Gastrocnemius medialis (tissue), 4 donors: ENCODE results near the gene RALGAPA1. TPM values are rescaled to one million over a fixed set of nuclear protein-coding genes. Genes with fewer than 3 reads are reported as not detected.
"Not testable (repeated sequence)": the region's sequence is repeated elsewhere in the genome, so short reads cannot be mapped to it uniquely, and the experiment has no call there.

Experiments
- ATAC-seq, 2 donors: fragments of 150-250 bp; one replicate each; pipeline ENCODE4 v1.9.1; 2016
- DNase-seq, 2 donors: peaks; one replicate each; pipeline ENCODE4 v3.0.0-alpha.2; 2019
- H3K27ac ChIP-seq, 4 donors: fragments of 200-600 bp; sonication (generic); 1 replicate in 1 of 4; 2 replicates in 3 of 4; pipeline ENCODE4 v1.5.1; 2016 to 2018; ENCODE audit warnings: mild to moderate bottlenecking in 2 of 4, moderate library complexity in 1 of 4
- H3K27me3 ChIP-seq, 3 donors: fragments of 200-600 bp; sonication (generic) in 2 of 3; 1 replicate in 1 of 3; 2 replicates in 2 of 3; pipeline versions ENCODE4 v1.5.1 to v1.6.0; 2016 to 2019; ENCODE audit warnings: mild to moderate bottlenecking in 1 of 3, moderate library complexity in 1 of 3
- H3K36me3 ChIP-seq, 2 donors: fragments of 200-600 bp; sonication (generic) in 1 of 2; one replicate each; pipeline ENCODE4 v1.5.1; 2017 to 2018
- H3K4me1 ChIP-seq, 2 donors: fragments of 200-600 bp; sonication (generic) in 1 of 2; one replicate each; pipeline ENCODE4 v1.5.1; 2016 to 2017; ENCODE audit warnings: mild to moderate bottlenecking in 2 of 2
- H3K4me3 ChIP-seq, 4 donors: fragments of 200-600 bp; sonication (generic) in 3 of 4; 1 replicate in 1 of 4; 2 replicates in 3 of 4; pipeline ENCODE4 v1.5.1; 2016 to 2019; ENCODE audit warnings: mild to moderate bottlenecking in 2 of 4
- H3K9me3 ChIP-seq, 3 donors: fragments of 200-600 bp; sonication (generic) in 2 of 3; 1 replicate in 1 of 3; 2 replicates in 2 of 3; pipeline ENCODE4 v1.5.1; 2016 to 2019
- CTCF ChIP-seq, 5 experiments: fragments of 450-650 bp in 3 of 5; fragments of 200-600 bp in 2 of 5; sonication (generic) in 2 of 5; IDR thresholded peaks in 4 of 5; conservative IDR thresholded peaks in 1 of 5; 1 replicate in 4 of 5; 2 replicates in 1 of 5; pipeline ENCODE4 v1.5.1; 2016 to 2019; ENCODE audit warnings: antibody characterized with exemption in 5 of 5, mild to moderate bottlenecking in 3 of 5, moderate library complexity in 3 of 5
- POLR2A ChIP-seq, 2 donors: fragments of 450-650 bp; IDR thresholded peaks; one replicate each; pipeline ENCODE4 v1.6.1; 2017; ENCODE audit warnings: antibody characterized with exemption in 2 of 2, mild to moderate bottlenecking in 2 of 2, moderate library complexity in 2 of 2
- in situ Hi-C, 4 donors: fragments of 200-750 bp; cut with MboI; loops; one replicate each; pipeline versions ENCODE4 v1.15.0 to v1.8.0; 2017; ENCODE audit warnings: low sequenced_read_pairs in 4 of 4
- intact Hi-C: fragments of 100-400 bp; cut with DNase I; formaldehyde crosslinking; loops from one replicate; pipeline ENCODE4 v1.15.1; 2023; ENCODE audit warnings: low total_unique reads
- total RNA-seq, 4 donors: library from RNA; depleted of rRNA; stranded (reverse); fragments of >200 nt; gene quantifications; one replicate each; pipeline versions ENCODE4 v1.1.0 to v1.2.3, GENCODE V29; 2016

Gene RALGAPA1
- total RNA-seq, 4 donors from 2014 or later = 26.0 to 55.9 (median 30.2) TPM

- Histone ChIP-seq H3K27me3 (no peaks in the 10 kb centered on the region), H3K36me3 (no peaks in the 10 kb centered on the region), H3K9me3 (no peaks in the 10 kb centered on the region), H3K27ac (no peak overlapping the region), H3K4me3 (no peak overlapping the region), H3K4me1 (no peaks in the 10 kb centered on the region)
- ATAC-seq = no peak
- in situ Hi-C loops = no loop called here
- DNase-seq = no peak
- intact Hi-C loops = loop anchor here (10.0 kb wide), 1 partner anchor 120 kb away; no protein-coding TSS in a partner anchor
- no peak for TF ChIP-seq POLR2A (IDR thresholded peaks at IDR 0.05)
- no peak for TF ChIP-seq CTCF (IDR thresholded peaks at IDR 0.05 in 4 of 5, conservative IDR thresholded peaks at IDR 0.05 in 1 of 5)
Observed at GRCh38 chr14:35695072-35695471, 114.0 kb downstream of the RALGAPA1 start.

- no peak overlapping the region for H3K4me3 ChIP-seq
- H3K27ac ChIP-seq = no peak overlapping the region
- DNase-seq (no peak), ATAC-seq (no peak)
- H3K4me1 ChIP-seq = no peaks in the 10 kb centered on the region
- intact Hi-C loops (no loop called here), in situ Hi-C loops (no loop called here)
- no peaks in the 10 kb centered on the region for H3K9me3 ChIP-seq
- no peaks in the 10 kb centered on the region for H3K27me3 ChIP-seq
- peaks cover 0 to 18% of the 10 kb centered on the region in 2 donors for H3K36me3 ChIP-seq
- TF ChIP-seq CTCF (IDR thresholded peaks at IDR 0.05 in 4 of 5, conservative IDR thresholded peaks at IDR 0.05 in 1 of 5) (no peak), POLR2A (IDR thresholded peaks at IDR 0.05) (no peak)
Observed at GRCh38 chr14:35689000-35689460, 120.1 kb downstream of the RALGAPA1 start.

GRCh38 chr14:35688126-35688826 lies 120.8 kb downstream of the RALGAPA1 start:
- DNase-seq = no peak
- Histone ChIP-seq H3K36me3 (peaks cover 0 to 19% of the 10 kb centered on the region in 2 donors), H3K27me3 (no peaks in the 10 kb centered on the region), H3K4me1 (no peaks in the 10 kb centered on the region), H3K4me3 (no peak overlapping the region), H3K27ac (no peak overlapping the region), H3K9me3 (no peaks in the 10 kb centered on the region)
- intact Hi-C loops (no loop called here), in situ Hi-C loops (no loop called here)
- ATAC-seq = no peak
- TF ChIP-seq CTCF (IDR thresholded peaks at IDR 0.05 in 4 of 5, conservative IDR thresholded peaks at IDR 0.05 in 1 of 5) = no peak
- no peak for TF ChIP-seq POLR2A (IDR thresholded peaks at IDR 0.05)

GRCh38 chr14:35687335-35687939 lies 121.7 kb downstream of the RALGAPA1 start:
- Histone ChIP-seq H3K4me1 (no peaks in the 10 kb centered on the region), H3K36me3 (peaks cover 0 to 27% of the 10 kb centered on the region in 2 donors)
- intact Hi-C loops = no loop called here

GRCh38 chr14:35683688-35684087 lies 125.4 kb downstream of the RALGAPA1 start:
- ATAC-seq, intact Hi-C loops, H3K4me3 ChIP-seq, H3K27me3 ChIP-seq, H3K4me1 ChIP-seq, H3K9me3 ChIP-seq, DNase-seq, in situ Hi-C loops, H3K27ac ChIP-seq: not testable (repeated sequence)
- H3K36me3 ChIP-seq = peaks cover 0 to 25% of the 10 kb centered on the region in 2 donors

More at GRCh38 chr14:35687335-35687939, 121.7 kb downstream of the RALGAPA1 start:
- DNase-seq (no peak), ATAC-seq (no peak)
- in situ Hi-C loops = no loop called here
- Histone ChIP-seq H3K27me3 (no peaks in the 10 kb centered on the region), H3K27ac (no peak overlapping the region), H3K9me3 (no peaks in the 10 kb centered on the region), H3K4me3 (no peak overlapping the region)
- TF ChIP-seq CTCF (IDR thresholded peaks at IDR 0.05 in 4 of 5, conservative IDR thresholded peaks at IDR 0.05 in 1 of 5) (peak in 4 of 5 experiments; percentile 39 to 74 (median 61)), POLR2A (IDR thresholded peaks at IDR 0.05) (no peak)
